ENCODE results near the gene PAX7. TPM values are rescaled to one million over a fixed set of nuclear protein-coding genes. Genes with fewer than 3 reads are reported as not detected.

Gene PAX7
- total and polyA plus RNA-seq, 12 donors, result not detected

DNA sequence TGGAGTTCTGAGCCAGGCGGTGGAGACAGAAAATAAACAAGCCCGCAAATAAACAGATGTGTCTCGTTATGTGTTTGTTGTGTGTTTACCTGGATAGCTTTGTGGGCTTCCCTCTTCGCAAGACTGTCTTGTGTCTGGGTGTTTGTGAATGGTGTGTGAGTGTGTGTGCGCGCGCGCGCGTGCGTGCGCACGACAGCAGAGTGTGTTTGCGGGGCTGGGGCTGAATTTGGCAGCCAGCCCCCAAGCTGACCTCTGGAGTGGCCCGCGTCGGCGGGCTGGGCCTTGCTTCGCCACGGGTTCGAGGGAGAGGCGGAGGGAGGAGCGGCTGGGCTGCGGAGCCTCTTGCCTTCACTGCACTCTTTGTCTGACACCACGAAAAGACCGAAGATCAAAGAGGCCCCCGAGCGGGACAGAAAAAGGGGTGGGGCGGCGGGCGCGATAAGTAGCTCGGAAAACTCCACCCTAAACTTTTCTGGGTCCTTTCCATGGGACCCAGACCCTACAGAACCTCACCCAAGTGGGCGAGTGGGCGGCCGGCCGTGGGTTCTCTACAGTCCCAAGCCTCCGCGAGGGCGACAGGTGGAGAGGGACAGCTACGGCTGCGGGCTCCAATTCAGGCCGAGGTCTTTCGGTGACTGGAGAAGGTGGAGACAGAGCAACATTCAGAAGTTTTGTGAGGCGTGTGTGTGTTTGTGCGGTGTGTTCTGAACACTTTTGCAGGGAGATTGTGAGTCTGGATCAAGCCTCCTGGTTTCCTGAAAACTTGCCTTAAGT, 14.5 kb downstream of the PAX7 start:
- intact Hi-C loops (cut with DNase I), result no loop called here
- 2 to 3% methylated on average over 42 to 46 of the region's 46 CpGs for WGBS, 2 donors
- H3K4me3 ChIP-seq, result no peak overlapping the region
- no peak for ATAC-seq
- no peak for DNase-seq
- H3K27me3 ChIP-seq, result peaks cover 57 to 100% (median 100%) of the 10 kb centered on the region in 7 donors
- H3K9me3 ChIP-seq, result no peaks in the 10 kb centered on the region
- H3K4me1 ChIP-seq, result peaks cover 0 to 24% (median 4%) of the 10 kb centered on the region in 9 donors
- H3K36me3 ChIP-seq, result no peaks in the 10 kb centered on the region
- no peak overlapping the region for H3K27ac ChIP-seq
- TF ChIP-seq, protein P1, sequence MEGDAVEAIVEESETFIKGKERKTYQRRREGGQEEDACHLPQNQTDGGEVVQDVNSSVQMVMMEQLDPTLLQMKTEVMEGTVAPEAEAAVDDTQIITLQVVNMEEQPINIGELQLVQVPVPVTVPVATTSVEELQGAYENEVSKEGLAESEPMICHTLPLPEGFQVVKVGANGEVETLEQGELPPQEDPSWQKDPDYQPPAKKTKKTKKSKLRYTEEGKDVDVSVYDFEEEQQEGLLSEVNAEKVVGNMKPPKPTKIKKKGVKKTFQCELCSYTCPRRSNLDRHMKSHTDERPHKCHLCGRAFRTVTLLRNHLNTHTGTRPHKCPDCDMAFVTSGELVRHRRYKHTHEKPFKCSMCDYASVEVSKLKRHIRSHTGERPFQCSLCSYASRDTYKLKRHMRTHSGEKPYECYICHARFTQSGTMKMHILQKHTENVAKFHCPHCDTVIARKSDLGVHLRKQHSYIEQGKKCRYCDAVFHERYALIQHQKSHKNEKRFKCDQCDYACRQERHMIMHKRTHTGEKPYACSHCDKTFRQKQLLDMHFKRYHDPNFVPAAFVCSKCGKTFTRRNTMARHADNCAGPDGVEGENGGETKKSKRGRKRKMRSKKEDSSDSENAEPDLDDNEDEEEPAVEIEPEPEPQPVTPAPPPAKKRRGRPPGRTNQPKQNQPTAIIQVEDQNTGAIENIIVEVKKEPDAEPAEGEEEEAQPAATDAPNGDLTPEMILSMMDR (IDR thresholded peaks at IDR 0.05), result no peak

DNA sequence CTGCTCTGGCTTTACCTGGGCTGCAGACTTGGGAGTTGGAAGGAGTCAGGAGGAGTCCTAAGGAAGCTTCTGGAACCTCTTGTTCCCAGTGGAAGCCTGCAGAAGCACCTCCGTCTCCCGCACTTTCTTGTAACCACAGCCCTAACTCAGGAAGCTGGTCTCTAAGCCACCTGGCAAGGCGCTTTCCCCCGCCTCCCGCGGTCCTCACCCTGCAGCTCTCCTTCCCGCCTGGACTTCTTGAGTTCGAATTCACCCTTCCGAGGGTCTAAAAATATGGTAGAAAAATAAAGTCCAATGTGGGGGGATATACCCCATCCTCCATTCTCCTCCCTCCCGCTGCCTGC, 15.1 kb downstream of the PAX7 start:
- no peaks in the 10 kb centered on the region for H3K9me3 ChIP-seq
- WGBS, 2 donors, result 5 to 7% methylated on average over 10 of the region's 10 CpGs
- no peak overlapping the region for H3K27ac ChIP-seq
- ATAC-seq, result no peak
- H3K27me3 ChIP-seq, result peaks cover 57 to 100% (median 100%) of the 10 kb centered on the region in 7 donors
- peaks cover 0 to 24% (median 4%) of the 10 kb centered on the region in 9 donors for H3K4me1 ChIP-seq
- intact Hi-C loops (cut with DNase I), result no loop called here
- H3K36me3 ChIP-seq, result no peaks in the 10 kb centered on the region
- DNase-seq, result no peak
- TF ChIP-seq, protein P1 (IDR thresholded peaks at IDR 0.05), result no peak
- H3K4me3 ChIP-seq, result no peak overlapping the region

GRCh38 chr1:18646091-18646785, 15.6 kb downstream of the PAX7 start:
- DNase-seq (no peak), ATAC-seq (no peak)
- H3K9me3 ChIP-seq, result no peaks in the 10 kb centered on the region
- WGBS, 2 donors, result 2% methylated on average over 35 of the region's 35 CpGs
- H3K4me1 ChIP-seq, result peaks cover 0 to 24% (median 4%) of the 10 kb centered on the region in 9 donors
- H3K36me3 ChIP-seq, result no peaks in the 10 kb centered on the region
- peaks cover 53 to 100% (median 100%) of the 10 kb centered on the region in 7 donors for H3K27me3 ChIP-seq
- H3K27ac ChIP-seq, result no peak overlapping the region
- intact Hi-C loops (cut with DNase I), result no loop called here
- H3K4me3 ChIP-seq, result peak overlapping the region in 6 of 10 donors; percentile 7 to 36 (median 24)
- TF ChIP-seq, protein P1 (IDR thresholded peaks at IDR 0.05), result no peak

GRCh38 chr1:18646786-18647410, 16.3 kb downstream of the PAX7 start:
- TF ChIP-seq, protein P1 (IDR thresholded peaks at IDR 0.05), result no peak
- 1 to 2% methylated on average over 34 to 46 of the region's 48 CpGs for WGBS, 2 donors
- no peak for ATAC-seq
- Histone ChIP-seq H3K27me3 (peaks cover 48 to 100% (median 100%) of the 10 kb centered on the region in 7 donors), H3K4me1 (peaks cover 0 to 24% (median 4%) of the 10 kb centered on the region in 9 donors), H3K27ac (no peak overlapping the region), H3K9me3 (no peaks in the 10 kb centered on the region), H3K36me3 (no peaks in the 10 kb centered on the region), H3K4me3 (peak overlapping the region in 6 of 10 donors; percentile 7 to 36 (median 24))
- DNase-seq, result no peak
- intact Hi-C loops (cut with DNase I), result no loop called here
